DOHH2 (cell line): ENCODE results near the gene ANK3.

Experiments
- EZH2phosphoT487 ChIP-seq: fragments of 200-600 bp; sonication (generic); IDR thresholded peaks from 2 replicates; pipeline ENCODE4 v1.6.1; 2017; ENCODE audit warnings: borderline replicate concordance, mild to moderate bottlenecking, antibody characterized with exemption, low read length, moderate library complexity, mixed read lengths
- TF ChIP-seq, protein P1 (sequence below): fragments of 200-600 bp; sonication (generic); IDR thresholded peaks from one replicate; pipeline ENCODE4 v1.5.1; 2014; ENCODE audit warnings: antibody characterized with exemption, mild to moderate bottlenecking, low read depth, low read length; ENCODE audit not compliant: poor library complexity, severe bottlenecking

DNA sequence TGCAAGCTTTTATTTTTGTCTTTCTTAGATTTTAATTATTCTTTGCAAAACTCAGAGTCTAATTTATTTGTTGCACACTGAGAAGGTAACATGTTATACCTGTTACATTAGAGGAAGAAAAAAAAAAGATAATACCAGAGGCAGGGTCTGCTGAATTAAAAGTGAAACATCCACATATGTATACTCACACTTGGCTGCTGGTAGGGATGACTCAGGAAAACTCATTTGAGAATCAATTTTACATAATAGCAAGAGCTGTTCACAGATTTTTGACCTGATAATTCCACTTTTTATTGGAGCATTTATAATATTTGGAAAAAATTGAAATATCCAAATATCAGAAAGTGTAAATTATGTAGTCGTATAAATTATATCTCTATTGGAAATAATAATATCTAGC, 405.3 kb downstream of the ANK3 start:
- TF ChIP-seq, protein P1, sequence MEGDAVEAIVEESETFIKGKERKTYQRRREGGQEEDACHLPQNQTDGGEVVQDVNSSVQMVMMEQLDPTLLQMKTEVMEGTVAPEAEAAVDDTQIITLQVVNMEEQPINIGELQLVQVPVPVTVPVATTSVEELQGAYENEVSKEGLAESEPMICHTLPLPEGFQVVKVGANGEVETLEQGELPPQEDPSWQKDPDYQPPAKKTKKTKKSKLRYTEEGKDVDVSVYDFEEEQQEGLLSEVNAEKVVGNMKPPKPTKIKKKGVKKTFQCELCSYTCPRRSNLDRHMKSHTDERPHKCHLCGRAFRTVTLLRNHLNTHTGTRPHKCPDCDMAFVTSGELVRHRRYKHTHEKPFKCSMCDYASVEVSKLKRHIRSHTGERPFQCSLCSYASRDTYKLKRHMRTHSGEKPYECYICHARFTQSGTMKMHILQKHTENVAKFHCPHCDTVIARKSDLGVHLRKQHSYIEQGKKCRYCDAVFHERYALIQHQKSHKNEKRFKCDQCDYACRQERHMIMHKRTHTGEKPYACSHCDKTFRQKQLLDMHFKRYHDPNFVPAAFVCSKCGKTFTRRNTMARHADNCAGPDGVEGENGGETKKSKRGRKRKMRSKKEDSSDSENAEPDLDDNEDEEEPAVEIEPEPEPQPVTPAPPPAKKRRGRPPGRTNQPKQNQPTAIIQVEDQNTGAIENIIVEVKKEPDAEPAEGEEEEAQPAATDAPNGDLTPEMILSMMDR, result no peak
- TF ChIP-seq EZH2phosphoT487, result no peak
